ENCODE results near the gene CD2BP2. TPM values are rescaled to one million over a fixed set of nuclear protein-coding genes. Genes with fewer than 3 reads are reported as not detected.
A peak's percentile ranks its signal among the peaks of the same experiment; 100 is the strongest.

Gene CD2BP2
- total and polyA plus RNA-seq, 2 experiments from 2014 or later, result 47.2 to 63.1 TPM

GRCh38 chr16:30356401-30357084 lies 1.4 kb upstream of the CD2BP2 start:
- Histone ChIP-seq H3K36me3 (peaks cover 16% of the 10 kb centered on the region), H3K4me3 (no peak overlapping the region), H3K9me3 (ENCODE audit: low read depth) (no peaks in the 10 kb centered on the region), H3K4me1 (ENCODE audit: low read depth) (peaks cover 8% of the 10 kb centered on the region), H3K27ac (peak overlapping the region; percentile 98), H3K27me3 (no peaks in the 10 kb centered on the region)
- no peak for TF ChIP-seq CTCF (IDR thresholded peaks at IDR 0.05; ENCODE audit: low read depth, low read length)
- DNase-seq (ENCODE audit: low read depth in 1 of 2, low spot score in 1 of 2), result no peak

- Histone ChIP-seq H3K27me3 (no peaks in the 10 kb centered on the region), H3K4me3 (peak overlapping the region; percentile 65), H3K27ac (peak overlapping the region; percentile 98), H3K4me1 (ENCODE audit: low read depth) (peaks cover 8% of the 10 kb centered on the region), H3K9me3 (ENCODE audit: low read depth) (no peaks in the 10 kb centered on the region), H3K36me3 (peaks cover 18% of the 10 kb centered on the region)
- no peak for DNase-seq (ENCODE audit: low read depth in 1 of 2, low spot score in 1 of 2)
- no peak for TF ChIP-seq CTCF (IDR thresholded peaks at IDR 0.05; ENCODE audit: low read depth, low read length)
Observed at GRCh38 chr16:30355954-30356308, 823 bp upstream of the CD2BP2 start.

- TF ChIP-seq CTCF (IDR thresholded peaks at IDR 0.05; ENCODE audit: low read depth, low read length), result no peak
- Histone ChIP-seq H3K4me1 (ENCODE audit: low read depth) (peaks cover 8% of the 10 kb centered on the region), H3K4me3 (peak overlapping the region; percentile 65), H3K9me3 (ENCODE audit: low read depth) (no peaks in the 10 kb centered on the region), H3K27me3 (no peaks in the 10 kb centered on the region), H3K27ac (peak overlapping the region; percentile 88), H3K36me3 (peaks cover 25% of the 10 kb centered on the region)
- DNase-seq (ENCODE audit: low read depth in 1 of 2, low spot score in 1 of 2), result peak in 1 of 2 donors; percentile 57
Observed at GRCh38 chr16:30354423-30355143, 525 bp downstream of the CD2BP2 start.

GRCh38 chr16:30353438-30354129 lies 1.5 kb downstream of the CD2BP2 start:
- DNase-seq (ENCODE audit: low read depth in 1 of 2, low spot score in 1 of 2), result no peak
- Histone ChIP-seq H3K27me3 (no peaks in the 10 kb centered on the region), H3K27ac (no peak overlapping the region), H3K4me1 (ENCODE audit: low read depth) (peaks cover 8% of the 10 kb centered on the region), H3K9me3 (ENCODE audit: low read depth) (no peaks in the 10 kb centered on the region), H3K36me3 (peaks cover 25% of the 10 kb centered on the region), H3K4me3 (no peak overlapping the region)
- no peak for TF ChIP-seq CTCF (IDR thresholded peaks at IDR 0.05; ENCODE audit: low read depth, low read length)

GRCh38 chr16:30352488-30353401 lies 2.4 kb downstream of the CD2BP2 start:
- no peaks in the 10 kb centered on the region for H3K9me3 ChIP-seq (ENCODE audit: low read depth)
- no peak overlapping the region for H3K27ac ChIP-seq
- TF ChIP-seq CTCF (IDR thresholded peaks at IDR 0.05; ENCODE audit: low read depth, low read length), result peak; percentile 27
- H3K4me1 ChIP-seq (ENCODE audit: low read depth), result peaks cover 8% of the 10 kb centered on the region
- H3K36me3 ChIP-seq, result peaks cover 22% of the 10 kb centered on the region
- H3K27me3 ChIP-seq, result no peaks in the 10 kb centered on the region
- no peak overlapping the region for H3K4me3 ChIP-seq
- DNase-seq (ENCODE audit: low read depth in 1 of 2, low spot score in 1 of 2), result no peak

Measured in cardiac muscle cell (in vitro differentiated cells and primary cell).